ENCODE results near the gene JUNB.
"Not testable (repeated sequence)": the region's sequence is repeated elsewhere in the genome, so short reads cannot be mapped to it uniquely, and the experiment has no call there.

The JUNB gene

GRCh38 chr19:12801466-12802266 is 10.4 kb downstream of the JUNB start, which contains the start of the genes PRDX2 and THSD8:
Gene PRDX2, minus strand, starts transcription at chr19:12801800. Its CDS starts 539 bp downstream, at chr19:12801261.
Gene THSD8, plus strand, starts transcription at chr19:12802069. Its CDS starts 3 bp downstream, at chr19:12802072.
- peak; percentile 68 to 88 for DNase-seq (ENCODE audit: low spot score in 2 of 2)
- H3K4me1 Mint-ChIP-seq, result peaks cover 25% of the 10 kb centered on the region

GRCh38 chr19:12802267-12803106 is 11.2 kb downstream of the JUNB start:
- Mint-ChIP-seq H3K27ac (no peak overlapping the region), H3K36me3 (peaks cover 52% of the 10 kb centered on the region), H3K4me3 (peak overlapping the region; percentile 86), H3K4me1 (peaks cover 30% of the 10 kb centered on the region), H3K9me3 (no peaks in the 10 kb centered on the region)
- no peak for DNase-seq (ENCODE audit: low spot score in 2 of 2)
- ATAC-seq, result no peak

More at GRCh38 chr19:12801466-12802266, 10.4 kb downstream of the JUNB start, which contains the start of the genes PRDX2 and THSD8:
- peak within 1 kb of the TSS; percentile 86 for H3K4me3 Mint-ChIP-seq
- peak; percentile 78 for ATAC-seq
- H3K36me3 Mint-ChIP-seq, result peaks cover 49% of the 10 kb centered on the region
- no peaks in the 10 kb centered on the region for H3K9me3 Mint-ChIP-seq
- peak within 1 kb of the TSS; percentile 88 for H3K27ac Mint-ChIP-seq

- no peak for DNase-seq (ENCODE audit: low spot score in 2 of 2)
These were observed 12.8 kb downstream of the JUNB start for GRCh38 chr19:12804051-12804450.

GRCh38 chr19:12806242-12807081 is 15.2 kb downstream of the JUNB start, which contains the start of gene RNASEH2A:
Gene RNASEH2A, plus strand, starts transcription at chr19:12806584. Its CDS starts 90 bp downstream, at chr19:12806674.
- peak; percentile 93 for ATAC-seq
- DNase-seq (ENCODE audit: low spot score in 2 of 2), result peak; percentile 79 to 91
- peaks cover 60% of the 10 kb centered on the region for H3K36me3 Mint-ChIP-seq
- peaks cover 27% of the 10 kb centered on the region for H3K4me1 Mint-ChIP-seq
- H3K27ac Mint-ChIP-seq, result peak within 1 kb of the TSS; percentile 96
- peak within 1 kb of the TSS; percentile 97 for H3K4me3 Mint-ChIP-seq
- H3K9me3 Mint-ChIP-seq, result no peaks in the 10 kb centered on the region

More at GRCh38 chr19:12804051-12804450, 12.8 kb downstream of the JUNB start:
- Mint-ChIP-seq H3K36me3 (peaks cover 52% of the 10 kb centered on the region), H3K4me1 (peaks cover 35% of the 10 kb centered on the region), H3K9me3 (no peaks in the 10 kb centered on the region), H3K4me3 (no peak overlapping the region), H3K27ac (no peak overlapping the region)
- ATAC-seq, result no peak

GRCh38 chr19:12815088-12815487 is 23.8 kb downstream of the JUNB start:
- H3K9me3 Mint-ChIP-seq, result no peaks in the 10 kb centered on the region
- H3K27ac Mint-ChIP-seq, result no peak overlapping the region
- no peak overlapping the region for H3K4me3 Mint-ChIP-seq
- ATAC-seq, result no peak
- peaks cover 51% of the 10 kb centered on the region for H3K36me3 Mint-ChIP-seq
- no peaks in the 10 kb centered on the region for H3K4me1 Mint-ChIP-seq
- no peak for DNase-seq (ENCODE audit: low spot score in 2 of 2)

- not testable (repeated sequence) for H3K9me3 Mint-ChIP-seq; H3K4me1 Mint-ChIP-seq; DNase-seq (ENCODE audit: low spot score in 2 of 2); H3K4me3 Mint-ChIP-seq; ATAC-seq; H3K27ac Mint-ChIP-seq
- peaks cover 34% of the 10 kb centered on the region for H3K36me3 Mint-ChIP-seq
These were observed 25.9 kb downstream of the JUNB start for GRCh38 chr19:12817188-12817587.

GRCh38 chr19:12817810-12818209 is 26.5 kb downstream of the JUNB start:
- H3K36me3 Mint-ChIP-seq, result peaks cover 28% of the 10 kb centered on the region
- ATAC-seq; H3K27ac Mint-ChIP-seq; DNase-seq (ENCODE audit: low spot score in 2 of 2); H3K4me3 Mint-ChIP-seq; H3K4me1 Mint-ChIP-seq; H3K9me3 Mint-ChIP-seq: not testable (repeated sequence)

- Mint-ChIP-seq H3K4me1 (peaks cover 12% of the 10 kb centered on the region), H3K27ac (no peak overlapping the region), H3K4me3 (no peak overlapping the region), H3K9me3 (no peaks in the 10 kb centered on the region), H3K36me3 (no peaks in the 10 kb centered on the region)
- DNase-seq (ENCODE audit: low spot score in 2 of 2) (no peak), ATAC-seq (peak; percentile 43)
These were observed 30.5 kb downstream of the JUNB start for GRCh38 chr19:12821761-12822160.

GRCh38 chr19:12825254-12826131 is 34.2 kb downstream of the JUNB start:
- Mint-ChIP-seq H3K9me3 (no peaks in the 10 kb centered on the region), H3K4me1 (peaks cover 12% of the 10 kb centered on the region), H3K4me3 (peak overlapping the region; percentile 17), H3K27ac (no peak overlapping the region), H3K36me3 (no peaks in the 10 kb centered on the region)
- DNase-seq (ENCODE audit: low spot score in 2 of 2), result peak in 1 of 2 donors; percentile 56
- peak; percentile 55 for ATAC-seq

- Mint-ChIP-seq H3K4me1 (peaks cover 33% of the 10 kb centered on the region), H3K36me3 (no peaks in the 10 kb centered on the region), H3K27ac (no peak overlapping the region), H3K4me3 (no peak overlapping the region), H3K9me3 (no peaks in the 10 kb centered on the region)
- DNase-seq (ENCODE audit: low spot score in 2 of 2) (peak in 1 of 2 donors; percentile 64), ATAC-seq (peak; percentile 59)
These were observed 37.2 kb downstream of the JUNB start for GRCh38 chr19:12828494-12828893.

GRCh38 chr19:12833418-12833737 is 42.1 kb downstream of the JUNB start:
- Mint-ChIP-seq H3K9me3 (no peaks in the 10 kb centered on the region), H3K27ac (no peak overlapping the region), H3K4me1 (peaks cover 36% of the 10 kb centered on the region), H3K4me3 (peak overlapping the region; percentile 21), H3K36me3 (no peaks in the 10 kb centered on the region)
- ATAC-seq (no peak), DNase-seq (ENCODE audit: low spot score in 2 of 2) (no peak)

- peak overlapping the region; percentile 66 for H3K4me3 Mint-ChIP-seq
- H3K27ac Mint-ChIP-seq, result peak overlapping the region; percentile 6
- no peaks in the 10 kb centered on the region for H3K9me3 Mint-ChIP-seq
- ATAC-seq (peak; percentile 27), DNase-seq (ENCODE audit: low spot score in 2 of 2) (peak in 1 of 2 donors; percentile 55)
- no peaks in the 10 kb centered on the region for H3K36me3 Mint-ChIP-seq
- H3K4me1 Mint-ChIP-seq, result peaks cover 37% of the 10 kb centered on the region
These were observed 42.7 kb downstream of the JUNB start for GRCh38 chr19:12833738-12834565.

GRCh38 chr19:12834566-12834943 is 43.3 kb downstream of the JUNB start, which contains the start of gene RTBDN:
Gene RTBDN, minus strand, starts transcription at chr19:12834579. Its CDS starts 4,600 bp downstream, at chr19:12829979.
- Mint-ChIP-seq H3K27ac (peak within 1 kb of the TSS; percentile 6), H3K9me3 (no peaks in the 10 kb centered on the region), H3K4me1 (peaks cover 43% of the 10 kb centered on the region), H3K36me3 (no peaks in the 10 kb centered on the region), H3K4me3 (peak within 1 kb of the TSS; percentile 66)
- no peak for DNase-seq (ENCODE audit: low spot score in 2 of 2)
- no peak for ATAC-seq
